Lung (tissue), 12 donors: ENCODE data around the gene HECA. TPM values are rescaled to one million over a fixed set of nuclear protein-coding genes. Genes with fewer than 3 reads are reported as not detected.

Experiments used
- ATAC-seq: fragments of 200-7000 bp; cut with Tn5 transposase; one replicate; pipeline ENCODE4 v1.9.1; 2020; ENCODE audit warnings: moderate number of reproducible peaks; ENCODE audit not compliant: insufficient read depth, low FRiP score
- DNase-seq, 3 donors: peaks; one replicate each; pipeline ENCODE4 v3.0.0-alpha.2; 2013 to 2017
- H3K27ac ChIP-seq, 2 donors: one replicate each; pipeline ENCODE4 v1.5.1; 2013; ENCODE audit warnings: mild to moderate bottlenecking in 2 of 2, moderate library complexity in 2 of 2, control low read depth in 1 of 2, inconsistent platforms in 1 of 2, low read depth in 1 of 2, low read length in 1 of 2
- H3K27me3 ChIP-seq, 3 donors: one replicate each; pipeline ENCODE4 v1.5.1; 2013; ENCODE audit warnings: low read length in 2 of 3; ENCODE audit not compliant: control insufficient read depth in 3 of 3, insufficient read depth in 3 of 3
- H3K36me3 ChIP-seq, 4 donors: one replicate each; pipeline ENCODE4 v1.5.1; 2013; ENCODE audit warnings: low read length in 4 of 4, mild to moderate bottlenecking in 1 of 4, moderate library complexity in 1 of 4; ENCODE audit not compliant: control insufficient read depth in 4 of 4, insufficient read depth in 4 of 4
- H3K4me1 ChIP-seq, 5 donors: one replicate each; pipeline ENCODE4 v1.5.1; 2013; ENCODE audit warnings: low read length in 5 of 5, mild to moderate bottlenecking in 2 of 5, moderate library complexity in 1 of 5; ENCODE audit not compliant: control insufficient read depth in 5 of 5, insufficient read depth in 5 of 5
- H3K4me3 ChIP-seq: one replicate; pipeline ENCODE4 v1.5.1; 2013; ENCODE audit warnings: mild to moderate bottlenecking, control low read depth, moderate library complexity
- H3K9ac ChIP-seq, 2 donors: one replicate each; pipeline ENCODE4 v1.5.1; 2013; ENCODE audit warnings: low read length in 2 of 2, control low read depth in 1 of 2; ENCODE audit not compliant: insufficient read depth in 1 of 2
- H3K9me3 ChIP-seq, 4 donors: one replicate each; pipeline ENCODE4 v1.5.1; 2013; ENCODE audit warnings: low read length in 3 of 4, mild to moderate bottlenecking in 1 of 4, moderate library complexity in 1 of 4; ENCODE audit not compliant: control insufficient read depth in 4 of 4, insufficient read depth in 3 of 4
- WGBS, 2 donors: extraction: QIAGEN DNeasy Blood & Tissue Kit; methylation state at CpG; one replicate each; pipeline ENCODE4 v1.1.7; 2013; 5-methylcytosine and 5-hydroxymethylcytosine counted together
- polyA plus RNA-seq, 2 donors: library from polyadenylated mRNA; stranded (reverse); fragments of 200-250 nt; gene quantifications; one replicate each; pipeline ENCODE4 v1.2.1, GENCODE V29; 2013
- total RNA-seq, 2 donors: library from RNA; depleted of rRNA in 1 of 2; stranded (reverse); fragments of >200 nt in 1 of 2; gene quantifications; one replicate each; pipeline ENCODE4 v1.2.1, GENCODE V29; 2014 to 2021
- TF ChIP-seq, protein P1 (sequence below): IDR thresholded peaks from 2 replicates; pipeline ENCODE4 v1.5.1; 2012; ENCODE audit warnings: mild to moderate bottlenecking; ENCODE audit errors: control extremely low read depth, extremely low read depth
- donor health status: control.
- donor health status: control.
- donor health status: Bipolar disorder and iron deficiency.
- donor health status: healthy.
- donor health status: DM: yes; HTN: yes; CAD: no.

HECA gene
- total and polyA plus RNA-seq, 4 donors = 12.1 to 37.6 (median 21.8) TPM

DNA sequence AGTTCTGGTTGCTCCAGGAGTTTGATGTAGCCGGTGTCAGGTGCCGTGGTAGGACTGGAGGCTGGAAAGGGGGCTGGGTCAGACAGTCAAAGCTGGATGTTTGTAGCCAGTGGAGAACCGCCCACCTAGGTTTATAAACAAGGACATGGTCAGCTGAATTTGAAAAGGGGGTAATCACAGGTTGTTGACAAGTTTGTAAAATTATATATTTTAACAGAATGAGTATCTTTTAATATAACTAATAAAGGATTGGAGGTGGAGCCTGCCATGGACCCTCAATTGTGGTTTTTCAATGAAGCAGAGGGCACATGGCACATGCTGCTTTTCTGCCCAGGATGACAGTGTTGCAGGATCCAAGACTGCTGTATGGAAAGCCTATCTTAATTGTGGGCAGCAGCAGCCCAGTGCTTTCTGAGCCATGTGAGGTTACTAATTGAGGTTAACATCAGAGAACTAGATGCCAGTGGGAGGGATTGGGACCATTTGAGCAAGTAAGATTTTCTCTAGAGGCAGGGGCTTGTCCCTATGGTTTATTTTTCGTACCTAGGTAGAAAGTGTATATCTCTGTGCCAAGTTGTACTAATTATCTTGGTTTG lies 9.7 kb downstream of the HECA start:
- TF ChIP-seq, protein P1, sequence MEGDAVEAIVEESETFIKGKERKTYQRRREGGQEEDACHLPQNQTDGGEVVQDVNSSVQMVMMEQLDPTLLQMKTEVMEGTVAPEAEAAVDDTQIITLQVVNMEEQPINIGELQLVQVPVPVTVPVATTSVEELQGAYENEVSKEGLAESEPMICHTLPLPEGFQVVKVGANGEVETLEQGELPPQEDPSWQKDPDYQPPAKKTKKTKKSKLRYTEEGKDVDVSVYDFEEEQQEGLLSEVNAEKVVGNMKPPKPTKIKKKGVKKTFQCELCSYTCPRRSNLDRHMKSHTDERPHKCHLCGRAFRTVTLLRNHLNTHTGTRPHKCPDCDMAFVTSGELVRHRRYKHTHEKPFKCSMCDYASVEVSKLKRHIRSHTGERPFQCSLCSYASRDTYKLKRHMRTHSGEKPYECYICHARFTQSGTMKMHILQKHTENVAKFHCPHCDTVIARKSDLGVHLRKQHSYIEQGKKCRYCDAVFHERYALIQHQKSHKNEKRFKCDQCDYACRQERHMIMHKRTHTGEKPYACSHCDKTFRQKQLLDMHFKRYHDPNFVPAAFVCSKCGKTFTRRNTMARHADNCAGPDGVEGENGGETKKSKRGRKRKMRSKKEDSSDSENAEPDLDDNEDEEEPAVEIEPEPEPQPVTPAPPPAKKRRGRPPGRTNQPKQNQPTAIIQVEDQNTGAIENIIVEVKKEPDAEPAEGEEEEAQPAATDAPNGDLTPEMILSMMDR = no peak
- Histone ChIP-seq H3K4me1 (peaks cover 7 to 40% (median 17%) of the 10 kb centered on the region in 5 donors), H3K9me3 (no peaks in the 10 kb centered on the region), H3K4me3 (no peak overlapping the region), H3K9ac (no peak overlapping the region), H3K27me3 (no peaks in the 10 kb centered on the region), H3K27ac (no peak overlapping the region), H3K36me3 (no peaks in the 10 kb centered on the region)
- ATAC-seq = no peak
- WGBS, 2 donors = 84 to 85% methylated on average over 4 of the region's 4 CpGs
- no peak for DNase-seq

DNA sequence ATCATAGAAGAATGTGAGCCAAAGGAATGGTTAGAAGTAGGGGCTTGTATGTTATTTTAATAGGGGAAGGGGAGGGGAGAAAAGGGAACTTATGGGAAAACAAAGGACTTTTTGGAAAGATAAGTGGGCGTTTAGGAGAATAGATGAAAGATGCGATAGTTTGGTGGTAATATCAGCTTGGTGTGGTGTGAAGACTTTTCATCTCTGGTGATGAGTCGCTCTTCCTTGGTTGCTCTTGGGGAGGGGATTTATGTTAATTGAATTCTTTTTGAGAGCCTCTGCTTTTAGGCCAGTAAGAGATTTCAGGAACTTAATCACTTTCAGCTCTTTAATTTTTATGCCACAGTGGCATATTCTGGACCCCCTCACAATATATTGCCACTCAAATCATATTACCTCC lies 10.8 kb downstream of the HECA start:
- H3K27me3 ChIP-seq = no peaks in the 10 kb centered on the region
- no peaks in the 10 kb centered on the region for H3K9me3 ChIP-seq
- no peak overlapping the region for H3K27ac ChIP-seq
- DNase-seq (no peak), ATAC-seq (no peak)
- TF ChIP-seq, protein P1 = no peak
- peaks cover 7 to 44% (median 19%) of the 10 kb centered on the region in 5 donors for H3K4me1 ChIP-seq
- no peaks in the 10 kb centered on the region for H3K36me3 ChIP-seq
- no peak overlapping the region for H3K9ac ChIP-seq
- 84 to 88% methylated on average over 3 of the region's 3 CpGs for WGBS, 2 donors
- H3K4me3 ChIP-seq = no peak overlapping the region

DNA sequence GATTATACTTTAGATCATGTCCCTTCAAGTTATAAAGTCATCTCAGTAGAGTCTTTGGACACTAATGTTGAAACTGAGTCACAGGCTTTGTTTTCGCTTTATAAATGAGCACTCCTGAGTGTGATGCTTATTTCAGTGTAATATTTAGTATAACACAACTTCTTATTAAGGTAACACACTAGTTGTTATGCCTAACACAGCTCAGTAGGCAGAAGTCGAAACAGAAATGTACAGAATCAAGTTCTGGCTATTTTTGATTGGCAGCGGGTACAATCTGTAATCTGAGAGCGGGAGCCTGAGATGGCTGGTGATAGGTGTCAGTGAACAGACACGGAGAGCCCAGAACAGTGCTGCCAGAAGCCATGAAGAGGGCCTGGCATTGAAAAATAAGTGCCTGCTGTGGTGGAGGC lies 11.4 kb downstream of the HECA start:
- WGBS, 2 donors = 90% methylated on average over 5 of the region's 5 CpGs
- H3K9ac ChIP-seq = no peak overlapping the region
- H3K4me1 ChIP-seq = peaks cover 7 to 49% (median 19%) of the 10 kb centered on the region in 5 donors
- no peaks in the 10 kb centered on the region for H3K27me3 ChIP-seq
- ATAC-seq (no peak), DNase-seq (no peak)
- TF ChIP-seq, protein P1 = no peak
- H3K27ac ChIP-seq = no peak overlapping the region
- H3K36me3 ChIP-seq = no peaks in the 10 kb centered on the region
- H3K4me3 ChIP-seq = no peak overlapping the region
- H3K9me3 ChIP-seq = no peaks in the 10 kb centered on the region

- Histone ChIP-seq H3K27ac (no peak overlapping the region), H3K9ac (no peak overlapping the region), H3K4me1 (peaks cover 9 to 56% (median 21%) of the 10 kb centered on the region in 5 donors), H3K36me3 (no peaks in the 10 kb centered on the region), H3K4me3 (no peak overlapping the region), H3K9me3 (no peaks in the 10 kb centered on the region), H3K27me3 (no peaks in the 10 kb centered on the region)
- WGBS, 2 donors = 62 to 66% methylated on average over 4 of the region's 4 CpGs
- peak; percentile 71 for ATAC-seq
- TF ChIP-seq, protein P1 = no peak
- DNase-seq = peak in 1 of 3 donors; percentile 35
Measured at GRCh38 chr6:139147628-139148027, 12.7 kb downstream of the HECA start.
